SK-N-SH (cell line): ENCODE measurements around the gene IDI2. TPM values are rescaled to one million over a fixed set of nuclear protein-coding genes. Genes with fewer than 3 reads are reported as not detected.

Experiments
- CTCF ChIA-PET: fragments of 300-600, 350-600 bp; formaldehyde crosslinking; extraction: SDS; loops from one replicate; lab custom pipeline; 2021; lab: Yijun Ruan, JAX
- POLR2A ChIA-PET: fragments of 350-600 bp; sonication (Branson Sonifier 250); formaldehyde crosslinking; extraction: SDS; loops from one replicate; lab custom pipeline; 2020; ENCODE audit warnings: antibody characterized with exemption, inconsistent platforms; lab: Yijun Ruan, JAX
- DNase-seq: peaks from one replicate; pipeline ENCODE4 v3.0.0; 2012
- H2AFZ ChIP-seq: fragments of 200-600 bp; sonication (generic); 2 replicates; pipeline ENCODE4 v1.8.1; 2016; ENCODE audit warnings: antibody characterized with exemption, mild to moderate bottlenecking, low read depth
- H3F3A ChIP-seq: fragments of 200-600 bp; sonication (generic); replicated peaks from 2 replicates; pipeline ENCODE3; 2016; ENCODE audit warnings: antibody characterized with exemption, mild to moderate bottlenecking; ENCODE audit not compliant: insufficient read depth
- H3K27ac ChIP-seq, 2 experiments: fragments of 200-500 bp in 1 of 2; fragments of 200-600 bp in 1 of 2; sonication (Bioruptor generic) in 1 of 2; sonication (generic), shearing (Covaris generic) in 1 of 2; 2 replicates each; pipeline versions ENCODE4 v1.5.1 to v1.6.1; 2014 to 2016; ENCODE audit warnings: low read depth in 2 of 2, inconsistent platforms in 1 of 2, low read length in 1 of 2, mild to moderate bottlenecking in 1 of 2, mixed read lengths in 1 of 2
- H3K27me3 ChIP-seq: fragments of 200-600 bp; sonication (generic), shearing (Covaris generic); 2 replicates; pipeline ENCODE4 v1.6.1; 2016; ENCODE audit warnings: mixed run types; ENCODE audit not compliant: insufficient read depth
- H3K36me3 ChIP-seq, 2 experiments: fragments of 200-500 bp in 1 of 2; fragments of 200-600 bp in 1 of 2; sonication (Bioruptor generic) in 1 of 2; sonication (generic) in 1 of 2; replicated peaks in 1 of 2; 2 replicates each; pipeline versions ENCODE3 to v1.5.1; 2014 to 2016; ENCODE audit warnings: low read length in 1 of 2, mild to moderate bottlenecking in 1 of 2; ENCODE audit not compliant: insufficient read depth in 2 of 2, control insufficient read depth in 1 of 2
- H3K4me1 ChIP-seq, 2 experiments: fragments of 200-500 bp in 1 of 2; fragments of 200-600 bp in 1 of 2; sonication (Bioruptor generic) in 1 of 2; sonication (generic), shearing (Covaris generic) in 1 of 2; 2 replicates each; pipeline versions ENCODE4 v1.5.1 to v1.6.1; 2014 to 2016; ENCODE audit warnings: low read depth in 1 of 2, low read length in 1 of 2, mixed run types in 1 of 2; ENCODE audit not compliant: insufficient read depth in 2 of 2, control insufficient read depth in 1 of 2
- H3K4me2 ChIP-seq: fragments of 200-600 bp; sonication (generic), shearing (Covaris generic); 2 replicates; pipeline ENCODE4 v1.6.1; 2017; ENCODE audit warnings: mixed run types
- H3K4me3 ChIP-seq, 2 experiments: fragments of 200-500 bp in 1 of 2; fragments of 200-600 bp in 1 of 2; sonication (Bioruptor generic) in 1 of 2; sonication (generic), shearing (Covaris generic) in 1 of 2; 2 replicates each; pipeline versions ENCODE4 v1.5.1 to v1.8.1; 2014 to 2016; ENCODE audit warnings: low read depth in 2 of 2, inconsistent platforms in 1 of 2, low read length in 1 of 2, mild to moderate bottlenecking in 1 of 2, mixed read lengths in 1 of 2, moderate library complexity in 1 of 2
- H3K79me2 ChIP-seq: fragments of 200-600 bp; sonication (generic); 2 replicates; pipeline ENCODE4 v1.8.1; 2017; ENCODE audit warnings: mild to moderate bottlenecking; ENCODE audit not compliant: insufficient read depth
- H3K9ac ChIP-seq: fragments of 200-600 bp; sonication (generic); 2 replicates; pipeline ENCODE4 v1.6.1; 2017; ENCODE audit warnings: mixed run types
- H3K9me2 ChIP-seq: fragments of 200-600 bp; sonication (generic); 2 replicates; pipeline ENCODE4 v1.6.1; 2017; ENCODE audit warnings: mixed run types
- H3K9me3 ChIP-seq: fragments of 200-600 bp; sonication (generic); 2 replicates; pipeline ENCODE4 v1.6.1; 2017; ENCODE audit warnings: mixed run types, mild to moderate bottlenecking, moderate library complexity
- H4K20me1 ChIP-seq: fragments of 200-600 bp; sonication (generic); 2 replicates; pipeline ENCODE4 v1.6.1; 2017; ENCODE audit warnings: mild to moderate bottlenecking, mixed run types; ENCODE audit not compliant: insufficient read depth
- EZH2phosphoT487 ChIP-seq: fragments of 200-600 bp; sonication (generic); IDR thresholded peaks from 2 replicates; pipeline ENCODE4 v1.6.1; 2017; ENCODE audit warnings: low read depth, mixed run types, mild to moderate bottlenecking, antibody characterized with exemption, moderate library complexity, borderline replicate concordance
- FOXJ3 ChIP-seq: sonication (generic); formaldehyde crosslinking; IDR thresholded peaks from 2 replicates; pipeline ENCODE4 v1.5.1; 2020; ENCODE audit warnings: mild to moderate bottlenecking, missing genetic modification reagents
- FOXM1 ChIP-seq: IDR thresholded peaks from 2 replicates; pipeline ENCODE4 v1.4.0; 2012; ENCODE audit warnings: low read depth, mild to moderate bottlenecking
- PBX3 ChIP-seq: IDR thresholded peaks from 2 replicates; pipeline ENCODE4; 2012
- RAD21 ChIP-seq: IDR thresholded peaks from 2 replicates; pipeline ENCODE4 v1.6.1; 2012; ENCODE audit warnings: mild to moderate bottlenecking, low read length
- RCOR1 ChIP-seq: fragments of 150-350 bp; IDR thresholded peaks from 2 replicates; pipeline ENCODE4 v1.6.1; 2017; ENCODE audit warnings: antibody characterized with exemption, low read length
- RFX5 ChIP-seq: IDR thresholded peaks from 2 replicates; pipeline ENCODE4 v1.6.1; 2012; ENCODE audit warnings: mild to moderate bottlenecking, improper control_type of control experiment, low read length
- RXRA ChIP-seq: IDR thresholded peaks from 2 replicates; pipeline ENCODE4 v1.4.0; 2012; ENCODE audit warnings: low read depth, mild to moderate bottlenecking, borderline replicate concordance
- SMC3 ChIP-seq: IDR thresholded peaks from 2 replicates; pipeline ENCODE4 v1.6.1; 2012; ENCODE audit warnings: low read depth, low read length, improper control_type of control experiment
- TCF12 ChIP-seq: IDR thresholded peaks from 2 replicates; pipeline ENCODE4 v1.4.0; 2012
- WGBS: methylation state at CpG from one replicate; pipeline ENCODE4 v1.1.6; 2017; ENCODE audit warnings: low lambda C conversion rate; 5-methylcytosine and 5-hydroxymethylcytosine counted together
- polyA plus RNA-seq, 3 experiments: library from polyadenylated mRNA; depleted of rRNA; stranded (reverse); fragments of >200 nt; gene quantifications; 2 replicates each; pipeline ENCODE4 v1.2.3, GENCODE V29; 2012
- TF ChIP-seq, protein P1 (sequence below): fragments of 200-600 bp; sonication (generic); IDR thresholded peaks from 2 replicates; pipeline ENCODE4 v1.6.1; 2017; ENCODE audit warnings: antibody characterized with exemption, mild to moderate bottlenecking, moderate library complexity

The IDI2 gene
- polyA plus RNA-seq, 1 of the 3 experiments (the other 2 are of a cell fraction), result not detected

DNA sequence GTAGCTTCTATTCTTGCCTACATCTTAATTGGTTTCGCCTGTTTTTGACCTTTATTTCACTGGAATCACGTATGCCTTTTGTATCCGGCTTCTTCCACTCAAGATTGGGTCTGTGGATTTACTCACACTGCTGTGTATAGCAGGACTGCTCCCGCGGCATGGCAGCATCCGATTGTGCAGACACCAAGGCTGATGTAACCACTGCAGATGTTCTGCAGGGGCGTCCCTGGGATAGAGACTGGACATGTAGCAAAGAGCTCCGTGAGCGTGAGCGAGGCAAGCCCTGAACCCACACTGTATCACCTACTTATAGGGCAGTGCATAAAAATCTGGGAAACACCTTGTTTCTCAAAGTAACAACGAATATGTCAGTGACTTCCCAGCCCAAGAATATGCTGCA, 11.4 kb upstream of the IDI2 start:
- H4K20me1 ChIP-seq, result no peaks in the 10 kb centered on the region
- no peak overlapping the region for H3K4me2 ChIP-seq
- POLR2A ChIA-PET, result interaction anchor here (1.2 kb wide), 1 partner anchor 12 kb away, joined by 3 read pairs; the partner anchor contains the start of gene IDI1
- WGBS, result 90% methylated on average over 11 of the region's 11 CpGs
- H3K4me3 ChIP-seq, result no peak overlapping the region
- no peaks in the 10 kb centered on the region for H3K9me2 ChIP-seq
- CTCF ChIA-PET, result interaction anchor here (1.2 kb wide), 1 partner anchor 11 kb away, joined by 3 read pairs; the partner anchor contains the start of gene IDI1
- no peaks in the 10 kb centered on the region for H3K4me1 ChIP-seq
- H3K36me3 ChIP-seq, result peaks cover 20 to 36% of the 10 kb centered on the region in 2 experiments
- H2AFZ ChIP-seq, result no peak overlapping the region
- H3F3A ChIP-seq, result peaks cover 4% of the 10 kb centered on the region
- H3K9me3 ChIP-seq, result no peaks in the 10 kb centered on the region
- H3K27ac ChIP-seq, result no peak overlapping the region
- no peak overlapping the region for H3K9ac ChIP-seq
- TF ChIP-seq, protein P1, sequence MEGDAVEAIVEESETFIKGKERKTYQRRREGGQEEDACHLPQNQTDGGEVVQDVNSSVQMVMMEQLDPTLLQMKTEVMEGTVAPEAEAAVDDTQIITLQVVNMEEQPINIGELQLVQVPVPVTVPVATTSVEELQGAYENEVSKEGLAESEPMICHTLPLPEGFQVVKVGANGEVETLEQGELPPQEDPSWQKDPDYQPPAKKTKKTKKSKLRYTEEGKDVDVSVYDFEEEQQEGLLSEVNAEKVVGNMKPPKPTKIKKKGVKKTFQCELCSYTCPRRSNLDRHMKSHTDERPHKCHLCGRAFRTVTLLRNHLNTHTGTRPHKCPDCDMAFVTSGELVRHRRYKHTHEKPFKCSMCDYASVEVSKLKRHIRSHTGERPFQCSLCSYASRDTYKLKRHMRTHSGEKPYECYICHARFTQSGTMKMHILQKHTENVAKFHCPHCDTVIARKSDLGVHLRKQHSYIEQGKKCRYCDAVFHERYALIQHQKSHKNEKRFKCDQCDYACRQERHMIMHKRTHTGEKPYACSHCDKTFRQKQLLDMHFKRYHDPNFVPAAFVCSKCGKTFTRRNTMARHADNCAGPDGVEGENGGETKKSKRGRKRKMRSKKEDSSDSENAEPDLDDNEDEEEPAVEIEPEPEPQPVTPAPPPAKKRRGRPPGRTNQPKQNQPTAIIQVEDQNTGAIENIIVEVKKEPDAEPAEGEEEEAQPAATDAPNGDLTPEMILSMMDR, result no peak
- TF ChIP-seq FOXM1 (no peak), PBX3 (no peak), RAD21 (no peak), RFX5 (no peak), SMC3 (no peak), EZH2phosphoT487 (no peak), RXRA (no peak), RCOR1 (no peak)
- TF ChIP-seq, all 33 proteins: peak for 0
- Histone ChIP-seq H3K79me2 (no peaks in the 10 kb centered on the region), H3K27me3 (no peaks in the 10 kb centered on the region)
- no peak for DNase-seq

DNA sequence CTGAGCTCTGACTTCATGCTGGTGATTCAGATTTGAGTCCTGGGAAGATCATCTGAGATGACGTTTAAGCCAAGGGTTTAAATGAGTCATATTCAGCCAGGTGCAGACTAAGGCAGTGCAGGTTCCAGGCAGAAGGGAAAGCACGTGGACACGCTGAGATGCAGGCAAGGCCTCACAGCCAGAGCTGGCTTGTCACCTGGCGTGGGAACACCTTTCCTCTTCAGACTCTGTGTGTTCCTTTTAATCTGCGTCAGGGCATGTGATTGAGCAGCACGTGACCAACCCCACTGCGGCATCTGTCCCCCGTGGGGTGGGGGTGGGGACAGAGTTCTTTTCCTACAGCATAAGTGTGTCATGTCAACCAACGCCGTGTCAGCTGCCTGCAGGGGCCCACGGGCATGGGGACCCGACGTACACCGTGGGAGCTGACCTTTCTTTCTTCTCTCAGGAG, 10.7 kb upstream of the IDI2 start:
- H4K20me1 ChIP-seq, result no peaks in the 10 kb centered on the region
- H3K4me1 ChIP-seq, result no peaks in the 10 kb centered on the region
- no peak overlapping the region for H2AFZ ChIP-seq
- H3F3A ChIP-seq, result peaks cover 4% of the 10 kb centered on the region
- H3K79me2 ChIP-seq, result no peaks in the 10 kb centered on the region
- no peaks in the 10 kb centered on the region for H3K9me3 ChIP-seq
- H3K27ac ChIP-seq, result no peak overlapping the region
- TF ChIP-seq FOXJ3 (CRISPR knock-in tag), result no peak
- no peak for TF ChIP-seq TCF12
- H3K9me2 ChIP-seq, result no peaks in the 10 kb centered on the region
- WGBS, result 71% methylated on average over 11 of the region's 14 CpGs
- no peaks in the 10 kb centered on the region for H3K27me3 ChIP-seq
- ChIA-PET CTCF (no interaction called here), POLR2A (interaction anchor here (1.2 kb wide), 1 partner anchor 13 kb away, joined by 3 read pairs; the partner anchor contains the start of gene IDI1)
- no peak overlapping the region for H3K4me2 ChIP-seq
- H3K36me3 ChIP-seq, result peaks cover 13 to 31% of the 10 kb centered on the region in 2 experiments
- no peak overlapping the region for H3K4me3 ChIP-seq
- DNase-seq, result no peak
- H3K9ac ChIP-seq, result no peak overlapping the region
